ENCODE measurements around the gene ST6GALNAC3.
A peak's percentile ranks its signal among the peaks of the same experiment; 100 is the strongest.
"Not testable (repeated sequence)": the region's sequence is repeated elsewhere in the genome, so short reads cannot be mapped to it uniquely, and the experiment has no call there.

ST6GALNAC3 gene

DNA sequence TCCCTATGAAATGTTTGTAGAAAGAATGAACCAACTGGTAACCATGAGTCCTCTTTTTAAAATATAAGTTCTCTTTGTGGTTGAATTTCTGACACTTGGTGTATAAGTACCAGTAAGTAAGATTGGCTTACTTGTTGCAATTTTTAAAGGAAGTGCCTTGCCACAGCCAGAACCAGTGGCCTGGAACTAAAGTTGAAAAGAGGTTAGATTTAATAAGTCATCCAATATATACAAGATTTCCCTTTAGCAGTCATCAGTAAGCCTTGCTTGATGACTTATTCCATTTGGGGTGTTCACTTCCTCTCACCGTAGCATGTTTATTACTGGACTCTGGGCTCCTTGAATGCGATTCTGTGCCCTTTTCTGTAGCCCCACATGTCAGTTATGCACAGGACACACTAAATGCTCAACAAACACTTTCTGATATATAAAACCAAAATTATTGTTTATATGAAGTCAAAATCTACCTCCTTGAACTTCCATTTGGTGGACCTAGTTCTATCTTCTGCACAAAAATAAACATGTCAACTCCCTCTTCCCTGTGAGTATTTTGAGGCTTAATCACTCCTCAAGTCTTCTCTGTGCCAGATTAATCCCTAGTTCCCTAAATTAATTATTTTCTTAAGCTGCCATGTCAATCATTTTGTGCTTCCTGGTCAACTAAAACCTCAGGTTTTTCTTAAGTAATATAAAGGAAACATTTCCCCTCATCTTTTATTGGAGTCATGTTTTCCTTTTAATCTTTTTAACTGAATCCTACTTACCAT is 218.1 kb downstream of the ST6GALNAC3 start:
- FAIRE-seq, result no peak

DNA sequence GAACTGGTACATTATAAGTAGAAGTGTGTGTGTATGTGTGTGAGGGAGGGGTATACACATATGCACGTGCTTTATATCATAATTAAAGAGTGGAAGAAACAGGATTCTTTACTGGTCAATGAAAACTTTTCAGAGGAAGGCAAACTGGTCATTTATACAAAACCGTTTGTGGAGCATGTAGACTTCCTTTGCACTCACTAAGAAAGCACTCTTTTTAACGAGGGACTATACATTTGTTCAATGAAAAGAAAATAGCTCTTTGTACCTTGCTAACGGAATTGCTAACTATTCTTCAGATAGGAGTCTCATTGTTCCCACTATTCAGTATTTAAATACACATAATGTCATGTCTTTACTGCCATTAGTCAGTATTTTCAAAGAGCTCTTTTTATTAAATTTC is 219.3 kb downstream of the ST6GALNAC3 start:
- no peak for FAIRE-seq

DNA sequence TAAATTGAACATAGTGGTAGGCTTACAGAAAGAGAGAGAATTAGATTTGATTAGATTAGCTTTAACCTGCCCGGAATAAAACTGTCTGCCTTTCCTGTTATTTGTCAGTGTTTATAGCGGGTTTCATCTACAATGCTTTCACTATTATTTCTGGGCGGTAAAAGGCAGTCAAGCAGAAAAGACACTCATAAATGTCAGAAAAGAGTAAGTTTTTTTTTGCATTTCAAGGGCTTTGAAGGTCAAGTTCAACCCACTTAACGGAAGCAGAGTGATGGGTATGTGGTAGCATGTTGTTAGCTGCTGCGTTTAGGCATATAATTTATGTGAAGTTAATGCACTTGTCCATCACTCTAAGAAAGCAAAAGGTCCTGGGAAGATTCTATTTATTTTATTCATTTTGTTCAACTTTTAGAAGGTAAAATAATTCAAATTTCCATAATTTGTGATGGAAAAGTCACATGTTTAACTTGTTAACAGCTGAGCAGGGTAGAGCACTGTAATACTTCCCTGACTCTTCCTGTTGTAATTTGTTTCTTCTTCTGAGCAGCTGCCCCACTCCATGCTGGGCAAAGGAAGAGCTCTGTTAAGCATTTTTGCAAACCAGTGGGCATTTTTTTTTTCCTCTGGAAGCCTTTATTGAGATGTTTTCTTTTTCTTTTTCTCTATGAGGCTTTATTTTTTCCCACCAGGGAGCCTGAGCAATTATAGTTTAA is 220.1 kb downstream of the ST6GALNAC3 start:
- no peak for FAIRE-seq

DNA sequence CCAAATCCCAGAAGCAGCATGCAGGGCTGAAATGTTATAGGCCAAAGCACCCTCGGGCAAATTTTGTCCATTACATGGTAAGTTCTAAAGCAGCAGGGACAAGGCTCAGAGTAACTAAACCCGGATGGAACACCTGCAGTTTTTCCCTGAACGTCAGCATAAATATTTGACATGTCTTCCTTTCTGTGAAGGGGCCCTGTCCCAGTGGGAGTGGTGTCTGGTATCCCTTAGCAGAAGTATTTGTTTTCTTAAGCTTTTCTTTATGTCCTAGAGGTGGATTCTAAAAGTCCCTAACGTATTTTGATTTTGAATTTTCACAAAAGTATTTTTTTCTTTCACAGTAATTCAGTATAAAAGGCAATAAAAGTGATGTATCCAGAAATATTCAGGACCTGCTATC is 223.9 kb downstream of the ST6GALNAC3 start:
- no peak for FAIRE-seq

DNA sequence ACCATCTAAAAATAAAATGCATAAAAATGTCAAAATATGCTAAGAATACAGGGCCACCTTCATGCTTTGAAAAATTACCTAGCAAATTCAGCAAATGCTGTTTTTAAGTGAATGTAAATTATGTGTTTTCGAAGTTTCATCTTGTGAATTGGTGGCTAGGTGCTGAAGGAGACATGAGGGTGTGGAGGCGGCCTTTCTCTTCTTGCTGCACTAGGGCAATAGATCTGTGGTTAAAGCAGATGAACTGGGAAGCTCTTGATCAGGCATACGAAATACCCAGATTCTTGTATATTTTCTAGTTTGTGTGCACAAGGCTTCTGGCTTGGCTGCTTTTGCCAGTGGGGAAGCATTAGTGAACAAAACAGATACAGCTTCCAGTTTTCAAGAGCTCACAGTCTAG is 224.5 kb downstream of the ST6GALNAC3 start:
- FAIRE-seq, result no peak

DNA sequence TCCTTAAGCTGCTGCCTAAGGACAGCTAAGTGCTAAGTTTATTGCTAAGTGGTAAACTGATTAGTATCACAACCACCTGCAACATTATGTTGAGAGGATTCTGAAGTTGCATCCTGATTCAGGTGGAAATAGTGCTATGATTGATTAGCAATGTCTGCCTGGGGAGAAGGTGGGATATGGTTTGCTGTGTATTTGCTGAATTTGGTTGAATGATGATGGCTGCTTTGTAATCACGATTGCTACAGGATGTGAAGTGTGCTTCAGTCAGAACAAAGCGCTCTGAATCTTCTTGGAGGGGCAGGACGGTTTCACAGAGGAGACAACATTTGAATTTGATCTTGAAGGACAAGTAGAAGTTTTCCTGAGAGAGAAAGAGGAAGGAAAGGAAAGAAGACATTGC is 226.0 kb downstream of the ST6GALNAC3 start:
- no peak for FAIRE-seq

DNA sequence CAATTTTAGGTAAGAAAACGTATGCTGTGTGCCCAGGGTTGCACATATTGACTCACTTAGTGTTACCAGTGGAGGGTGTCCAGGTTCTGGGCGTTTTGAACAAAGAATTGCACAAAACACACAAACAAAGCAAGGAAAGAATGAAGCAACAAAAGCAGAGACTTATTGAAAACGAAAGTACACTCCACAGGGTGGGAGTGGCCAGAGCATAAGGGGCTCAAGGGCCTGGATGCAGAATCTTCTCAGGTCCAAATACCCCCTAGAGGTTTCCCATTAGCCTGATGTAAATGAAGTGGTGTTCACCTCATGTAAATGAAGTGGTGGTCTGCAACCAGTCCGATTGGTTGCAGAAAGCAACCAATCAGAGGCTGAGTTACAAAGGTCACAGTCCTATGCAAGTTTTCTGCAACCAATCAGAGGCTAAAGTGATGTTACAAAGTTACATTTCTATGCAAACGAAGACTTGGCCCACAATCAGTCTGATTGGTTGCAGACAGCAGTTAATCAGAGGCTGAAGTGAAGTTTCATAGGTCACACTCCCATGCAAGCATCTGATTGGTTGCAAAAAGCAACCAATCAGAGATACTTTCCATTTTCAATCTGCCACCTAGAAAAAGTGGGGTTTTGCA is 228.3 kb downstream of the ST6GALNAC3 start:
- FAIRE-seq, result no peak

DNA sequence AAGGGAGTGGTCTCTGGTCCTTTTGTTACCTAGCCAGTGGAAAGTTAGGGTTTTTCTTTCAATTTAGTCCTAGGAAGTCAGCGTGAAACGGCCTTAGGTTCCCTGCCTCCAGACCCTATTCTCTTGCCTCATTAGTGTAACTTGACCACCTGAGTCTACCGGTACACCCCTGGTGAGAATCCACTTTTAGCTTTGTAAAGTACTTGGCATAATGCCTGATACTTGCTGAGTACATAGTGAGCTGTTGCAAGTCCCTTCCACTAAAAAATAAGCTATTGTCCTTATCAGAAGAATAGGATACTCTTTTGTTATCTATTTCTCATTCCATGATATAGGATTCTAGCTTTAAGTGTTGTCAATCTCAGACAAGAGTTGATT is 228.8 kb downstream of the ST6GALNAC3 start:
- no peak for FAIRE-seq

DNA sequence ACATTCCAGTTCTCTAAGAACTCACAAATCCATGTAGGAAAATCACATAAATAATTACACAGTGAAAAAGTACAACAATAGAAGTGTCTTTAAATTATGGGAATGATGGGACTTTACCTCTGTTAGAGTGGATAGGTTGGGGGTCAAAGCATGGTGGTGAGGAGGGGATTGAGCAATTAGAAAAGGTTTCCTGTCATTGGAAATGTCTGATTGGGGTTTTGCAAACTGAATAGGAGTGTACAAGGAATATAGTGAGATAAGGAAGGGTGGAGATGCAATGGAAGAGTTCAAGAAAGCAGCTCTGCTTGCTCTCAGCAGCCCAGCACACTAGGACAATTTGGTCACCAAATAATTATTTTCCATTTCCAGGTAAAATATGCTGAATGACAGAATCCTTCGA is 238.8 kb downstream of the ST6GALNAC3 start:
- FAIRE-seq, result no peak

DNA sequence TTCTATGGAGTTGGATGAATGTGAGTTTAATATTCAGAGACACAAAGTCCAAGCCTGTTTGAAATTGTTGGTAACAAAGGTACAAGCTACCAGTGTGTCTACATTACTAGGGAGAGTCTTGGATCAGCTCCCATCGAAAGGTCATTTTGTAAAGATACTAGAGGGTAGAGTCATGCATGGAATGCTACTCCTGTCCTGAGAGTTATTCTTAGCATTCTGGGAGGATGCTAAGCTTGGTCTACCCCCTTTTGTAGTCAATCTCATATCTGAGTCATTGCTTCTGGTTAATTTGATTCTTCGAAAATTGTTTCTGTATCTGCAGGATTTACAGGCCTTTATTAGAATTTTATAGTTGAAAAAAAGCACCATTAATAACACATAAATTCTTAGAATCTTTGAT is 240.2 kb downstream of the ST6GALNAC3 start:
- no peak for FAIRE-seq

DNA sequence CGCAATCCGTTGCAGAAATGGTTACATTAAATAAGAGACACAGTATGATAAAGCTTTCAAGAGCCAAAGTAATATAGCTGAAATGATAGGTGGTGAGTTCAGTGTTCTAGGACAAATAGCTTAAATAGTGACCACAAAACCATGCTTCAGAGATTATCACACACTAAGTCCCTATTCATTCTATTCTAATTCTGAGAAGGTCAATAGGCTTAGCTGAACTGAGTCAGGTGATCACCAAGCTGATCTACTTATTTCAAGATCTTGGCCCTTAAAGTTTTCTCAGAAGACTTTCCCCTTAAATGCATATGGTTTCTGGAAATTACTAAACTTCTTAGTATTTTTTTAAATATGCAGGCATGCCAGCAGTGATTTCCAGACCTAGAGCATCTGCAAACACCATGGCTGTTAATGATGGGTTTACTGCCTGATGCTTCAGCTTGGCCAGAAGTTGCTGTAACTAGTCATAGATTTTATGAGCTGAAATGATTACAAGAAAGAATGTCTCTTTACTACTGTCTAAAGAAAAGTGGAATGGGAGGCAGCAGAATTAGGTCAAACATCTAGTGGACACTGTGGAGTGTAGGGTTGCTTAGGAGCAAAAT is 242.9 kb downstream of the ST6GALNAC3 start:
- no peak for FAIRE-seq

DNA sequence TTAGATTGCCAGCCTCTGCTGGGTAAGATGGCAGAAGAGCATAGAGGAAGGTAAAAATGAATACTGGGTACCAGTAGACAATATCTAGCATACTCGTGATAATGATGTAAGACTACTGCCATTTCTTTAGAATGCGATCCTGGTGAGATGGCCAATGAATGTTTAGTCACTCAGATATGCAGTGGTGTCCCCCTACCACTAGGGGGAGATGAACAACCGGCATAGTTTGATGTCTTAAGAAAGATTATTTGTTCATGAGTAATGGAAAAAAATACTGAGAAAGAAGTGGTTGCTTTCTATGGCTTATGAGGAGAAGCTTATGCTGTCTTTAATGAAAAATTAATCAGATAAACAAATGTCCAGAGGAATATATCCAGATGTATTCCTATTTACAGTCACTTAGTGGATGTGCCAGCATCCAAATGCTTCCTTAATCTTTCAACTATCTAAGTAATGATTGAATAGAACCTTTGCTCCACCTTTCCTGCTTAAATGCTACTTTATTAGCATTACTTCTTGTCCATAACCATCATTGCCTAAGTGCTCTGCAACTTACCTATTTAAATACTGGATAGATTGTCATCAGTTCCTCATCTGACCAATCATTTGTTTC is 256.6 kb downstream of the ST6GALNAC3 start:
- peak; percentile 53 for FAIRE-seq

DNA sequence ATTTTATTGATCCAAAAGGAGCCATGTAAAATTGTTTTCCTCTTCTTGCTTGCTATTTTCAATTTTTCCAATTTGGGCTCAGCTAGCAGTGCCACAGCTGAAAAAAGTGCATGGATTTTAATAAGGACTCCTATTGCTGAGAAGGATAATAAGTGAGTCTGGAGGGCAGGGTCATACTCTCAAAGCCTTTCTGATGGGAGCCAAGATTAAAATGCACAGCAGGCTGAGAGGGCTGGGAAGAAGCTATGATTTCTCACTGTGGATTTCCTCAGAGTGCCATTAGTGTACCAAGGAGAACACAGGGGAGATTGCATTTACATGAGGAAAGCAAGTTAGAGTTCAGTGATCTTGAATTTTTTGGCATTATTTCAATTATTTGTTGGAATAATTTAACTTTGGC is 261.3 kb downstream of the ST6GALNAC3 start:
- no peak for FAIRE-seq

DNA sequence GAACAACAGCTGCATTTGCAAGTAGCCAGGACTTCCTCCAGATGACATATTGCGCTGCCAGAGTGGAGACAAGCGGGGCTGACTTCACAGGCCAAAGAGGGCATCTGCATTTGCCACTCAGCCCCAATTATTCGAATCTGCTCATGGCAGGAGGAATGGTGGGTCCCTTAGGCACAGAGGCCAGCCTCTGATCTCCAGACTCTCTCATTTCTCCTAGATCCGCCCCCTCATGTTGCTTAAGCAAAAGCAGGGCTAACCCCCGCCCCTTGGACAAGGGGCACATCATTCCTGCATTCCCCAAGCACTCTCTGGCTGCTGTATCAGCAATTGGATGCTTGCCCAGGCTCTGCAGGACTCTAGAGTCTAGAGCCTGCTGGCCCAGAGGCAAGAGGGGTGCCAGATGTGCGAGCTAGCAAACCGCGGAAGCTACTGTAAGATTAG is 262.4 kb downstream of the ST6GALNAC3 start:
- no peak for FAIRE-seq

DNA sequence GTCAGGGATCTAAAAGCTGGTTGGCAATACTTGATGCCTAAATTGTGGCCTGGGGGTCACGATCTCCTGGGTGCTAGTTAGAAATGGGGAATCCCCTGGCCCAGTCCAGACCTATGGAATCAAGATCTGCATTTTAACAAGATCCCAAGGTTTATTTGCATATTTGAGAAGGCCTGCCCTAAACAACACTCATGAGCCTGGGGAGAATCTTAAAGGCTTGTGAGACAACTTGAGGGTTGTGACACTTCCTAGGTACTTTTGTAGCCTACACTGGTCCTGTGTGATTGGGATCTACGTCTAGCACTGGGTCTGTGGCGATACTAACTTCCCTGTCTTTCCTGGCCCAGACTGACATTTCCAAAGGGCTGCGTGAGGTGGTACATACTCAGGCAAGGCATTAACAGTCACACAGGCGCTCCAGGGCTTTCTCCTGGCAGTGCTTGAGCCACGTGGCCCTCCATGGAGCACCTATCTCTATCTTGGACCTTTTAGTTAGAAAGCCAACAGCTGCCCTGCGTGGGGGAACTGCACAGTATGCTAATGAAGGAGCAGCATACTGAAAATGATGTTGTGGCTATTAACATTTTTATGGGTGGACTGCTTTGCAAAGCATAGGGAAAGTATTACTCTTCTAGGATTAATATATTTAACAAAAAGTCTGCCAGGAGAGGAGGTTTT is 263.1 kb downstream of the ST6GALNAC3 start:
- FAIRE-seq, result no peak

DNA sequence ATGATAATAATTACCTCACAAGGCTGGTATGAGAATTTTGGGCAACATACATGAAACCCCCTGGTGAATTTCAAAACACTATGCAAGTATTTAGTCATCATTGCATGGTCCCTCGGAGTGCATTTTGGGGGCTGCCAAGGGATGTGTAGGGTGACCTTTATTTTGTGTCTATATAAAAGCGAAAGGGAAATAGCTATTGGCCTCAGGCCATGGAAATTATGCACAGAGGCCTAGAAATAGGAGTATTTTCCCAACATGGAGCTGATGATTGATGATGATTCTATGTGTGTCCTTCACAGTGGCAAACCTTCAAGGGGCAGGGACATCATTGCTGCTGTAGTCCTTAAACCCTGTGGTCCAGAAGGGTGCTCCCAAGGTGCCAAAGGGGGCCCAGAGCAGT is 265.5 kb downstream of the ST6GALNAC3 start:
- FAIRE-seq, result no peak

DNA sequence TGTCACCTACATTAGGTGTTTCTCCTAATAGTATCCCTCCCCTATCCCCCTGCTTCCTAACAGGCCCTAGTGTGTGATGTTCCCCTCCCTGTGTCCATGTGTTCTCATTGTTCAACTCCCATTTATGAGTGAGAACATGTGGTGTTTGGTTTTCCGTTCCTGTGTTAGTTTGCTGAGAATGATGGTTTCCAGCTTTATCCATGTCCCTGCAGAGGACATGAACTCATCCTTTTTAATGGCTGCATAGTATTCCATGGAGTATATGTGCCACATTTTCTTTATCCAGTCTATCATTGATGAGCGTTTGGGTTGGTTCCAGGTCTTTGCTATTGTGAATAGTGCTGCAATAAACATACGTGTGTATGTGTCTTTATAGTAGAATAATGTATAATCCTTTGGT is 267.3 kb downstream of the ST6GALNAC3 start:
- FAIRE-seq, result not testable (repeated sequence)

DNA sequence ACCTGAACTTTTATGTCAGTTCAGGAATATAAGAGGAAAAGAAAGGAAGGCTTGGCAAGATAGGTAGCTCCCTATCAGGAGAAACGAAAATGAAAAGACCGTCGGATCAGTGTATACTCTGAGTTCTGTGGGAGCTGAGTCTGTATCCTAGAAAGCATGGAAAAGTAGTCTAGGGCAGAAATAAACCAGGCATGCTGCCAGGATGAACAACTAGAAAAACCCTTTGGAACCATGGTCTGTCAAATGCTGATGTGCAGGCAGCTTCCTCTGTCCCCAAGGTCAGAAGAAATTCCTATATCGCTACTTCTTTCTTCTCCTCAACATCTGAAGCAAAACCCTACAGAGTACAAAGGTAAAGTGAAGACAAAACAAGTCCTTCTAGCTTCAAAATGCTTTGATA is 268.8 kb downstream of the ST6GALNAC3 start:
- no peak for FAIRE-seq

DNA sequence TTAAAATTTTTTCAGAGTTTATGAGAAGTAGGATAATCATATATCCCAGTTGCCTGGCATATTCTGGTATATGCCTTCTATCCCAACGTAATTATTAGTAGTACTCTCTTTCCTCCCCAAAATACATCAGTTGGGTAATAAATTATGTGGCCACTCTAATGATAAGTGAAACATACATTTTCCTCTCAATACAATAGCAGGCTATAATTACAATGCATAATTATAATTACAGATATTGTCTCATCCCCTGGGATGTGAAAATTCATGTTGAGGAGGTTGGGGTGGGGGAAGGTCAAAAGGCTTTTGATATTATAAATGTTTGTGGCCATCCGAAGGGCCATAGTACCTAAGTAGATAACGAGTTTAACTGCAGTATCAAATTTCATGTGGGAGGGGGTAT is 277.1 kb downstream of the ST6GALNAC3 start:
- FAIRE-seq, result no peak

DNA sequence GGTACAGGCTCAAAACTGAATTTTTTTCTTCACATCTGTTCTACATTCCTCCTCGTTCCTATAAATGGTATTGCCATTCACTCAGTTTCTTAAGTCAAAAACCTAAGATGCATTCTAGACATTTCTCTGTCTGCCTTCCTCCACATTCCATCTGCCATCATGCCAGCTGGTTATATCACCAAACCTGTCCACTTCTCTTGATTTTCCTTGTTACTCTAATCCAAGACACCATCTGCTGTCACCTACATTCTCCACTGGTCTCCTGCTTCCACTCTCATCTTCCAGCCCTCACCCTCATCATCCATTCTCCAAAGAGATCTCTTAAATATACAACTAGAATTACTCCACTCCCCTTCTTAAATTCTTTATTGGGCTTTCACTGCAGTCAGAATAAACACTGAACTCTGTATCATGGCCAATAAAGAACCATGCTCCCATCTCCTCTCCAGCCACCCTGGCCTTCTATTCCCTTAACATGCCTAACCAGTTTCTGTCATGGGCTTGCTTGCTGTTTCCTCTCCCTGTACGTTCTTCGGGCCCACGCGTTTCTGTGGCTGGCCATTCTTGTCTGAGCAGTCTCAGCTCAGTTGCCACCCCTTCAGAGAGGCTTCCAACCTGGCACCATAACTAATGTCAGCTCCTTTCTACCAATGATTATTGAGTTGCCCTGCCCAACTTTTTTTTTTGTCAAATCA is 278.3 kb downstream of the ST6GALNAC3 start:
- FAIRE-seq, result no peak

DNA sequence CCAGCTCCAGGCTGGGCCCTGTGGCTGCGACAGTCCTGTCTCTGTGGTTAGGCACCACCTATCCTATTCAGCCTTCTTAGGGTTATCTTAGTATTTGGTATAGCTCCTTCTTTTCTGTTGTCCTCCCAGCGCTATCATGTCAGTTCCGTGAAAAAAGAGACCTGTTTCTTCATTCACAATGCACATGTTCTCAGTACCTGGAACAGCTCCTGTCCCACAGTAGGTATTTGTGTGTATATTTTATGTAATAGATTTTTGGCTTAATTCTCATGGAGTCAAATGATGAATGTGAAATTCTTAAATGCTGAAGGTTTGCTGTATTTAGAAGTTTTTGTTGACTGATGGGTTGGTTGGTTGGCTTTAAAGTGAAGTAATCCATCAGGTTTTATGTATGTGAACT is 279.7 kb downstream of the ST6GALNAC3 start:
- no peak for FAIRE-seq

DNA sequence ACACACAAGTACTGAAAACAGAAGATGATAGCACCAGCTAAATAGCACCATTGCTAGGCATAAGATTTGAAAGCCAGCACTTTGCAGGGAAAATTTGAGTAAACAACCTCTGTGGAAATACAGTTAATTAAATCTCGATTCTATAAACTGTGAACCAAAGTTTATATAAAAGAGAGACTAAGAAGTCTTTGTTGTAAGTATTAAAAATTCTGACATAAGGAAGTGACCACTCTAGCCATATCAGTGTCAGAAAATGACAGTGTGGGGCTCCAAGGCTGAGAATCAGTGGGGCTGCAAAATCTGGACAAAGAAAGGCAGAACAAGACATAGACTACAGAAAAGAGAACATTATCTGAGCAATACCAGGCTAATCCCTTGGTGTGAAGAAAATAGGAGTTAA is 292.2 kb downstream of the ST6GALNAC3 start:
- FAIRE-seq, result no peak

Data from G401.6 (cell line).